ENCODE measurements around the gene OLFM4. TPM values are rescaled to one million over a fixed set of nuclear protein-coding genes. Genes with fewer than 3 reads are reported as not detected.

The OLFM4 gene
- total RNA-seq, 1 experiment from 2014 or later, result not detected

DNA sequence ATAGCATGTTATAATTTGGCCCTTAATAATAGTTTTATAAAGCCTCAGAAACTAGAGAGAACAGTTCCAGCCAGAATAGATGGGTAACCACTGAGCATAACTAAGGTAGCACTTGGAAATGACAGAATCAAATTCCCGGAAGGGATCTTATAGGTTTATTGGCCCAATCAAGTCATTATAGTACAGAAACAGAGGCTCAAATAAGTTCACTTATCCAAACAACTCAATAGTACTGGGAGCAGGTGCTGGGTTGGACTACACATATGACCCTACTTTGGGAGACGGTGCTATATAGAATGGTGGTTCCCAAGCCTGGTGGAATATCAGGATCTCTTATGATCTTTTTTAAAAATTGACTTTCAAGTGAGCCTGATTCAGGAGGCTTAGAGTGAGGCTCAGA lies 32.7 kb upstream of the OLFM4 start:
- H3K4me1 ChIP-seq, result no peaks in the 10 kb centered on the region
- no TSS peak for BruUV-seq (replicated peaks)
- ChIA-PET POLR2A (no interaction called here), CTCF (no interaction called here)
- no peak overlapping the region for H3K4me3 Mint-ChIP-seq (ENCODE audit: unreplicated experiment)
- no peak overlapping the region for H3K4me3 ChIP-seq (ENCODE audit: low read depth, low read length)
- TF ChIP-seq, protein P1, sequence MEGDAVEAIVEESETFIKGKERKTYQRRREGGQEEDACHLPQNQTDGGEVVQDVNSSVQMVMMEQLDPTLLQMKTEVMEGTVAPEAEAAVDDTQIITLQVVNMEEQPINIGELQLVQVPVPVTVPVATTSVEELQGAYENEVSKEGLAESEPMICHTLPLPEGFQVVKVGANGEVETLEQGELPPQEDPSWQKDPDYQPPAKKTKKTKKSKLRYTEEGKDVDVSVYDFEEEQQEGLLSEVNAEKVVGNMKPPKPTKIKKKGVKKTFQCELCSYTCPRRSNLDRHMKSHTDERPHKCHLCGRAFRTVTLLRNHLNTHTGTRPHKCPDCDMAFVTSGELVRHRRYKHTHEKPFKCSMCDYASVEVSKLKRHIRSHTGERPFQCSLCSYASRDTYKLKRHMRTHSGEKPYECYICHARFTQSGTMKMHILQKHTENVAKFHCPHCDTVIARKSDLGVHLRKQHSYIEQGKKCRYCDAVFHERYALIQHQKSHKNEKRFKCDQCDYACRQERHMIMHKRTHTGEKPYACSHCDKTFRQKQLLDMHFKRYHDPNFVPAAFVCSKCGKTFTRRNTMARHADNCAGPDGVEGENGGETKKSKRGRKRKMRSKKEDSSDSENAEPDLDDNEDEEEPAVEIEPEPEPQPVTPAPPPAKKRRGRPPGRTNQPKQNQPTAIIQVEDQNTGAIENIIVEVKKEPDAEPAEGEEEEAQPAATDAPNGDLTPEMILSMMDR (IDR thresholded peaks at IDR 0.05; ENCODE audit: insufficient read depth in 1 of 2, low read depth in 1 of 2, low read length in 1 of 2, severe bottlenecking in 1 of 2, unreplicated experiment in 1 of 2), result no peak
- no peak overlapping the region for H3K27ac Mint-ChIP-seq (ENCODE audit: unreplicated experiment)
- H3K27me3 Mint-ChIP-seq (ENCODE audit: insufficient read depth, unreplicated experiment), result peaks cover 5% of the 10 kb centered on the region
- intact Hi-C loops (cut with micrococcal nuclease; ENCODE audit: unreplicated experiment), result no loop called here
- H3K36me3 Mint-ChIP-seq (ENCODE audit: insufficient read depth, unreplicated experiment), result no peaks in the 10 kb centered on the region
- no peaks in the 10 kb centered on the region for H3K9me3 ChIP-seq
- no peaks in the 10 kb centered on the region for H3K4me1 Mint-ChIP-seq (ENCODE audit: low read depth, unreplicated experiment)
- no peak for DNase-seq
- no peaks in the 10 kb centered on the region for H3K36me3 ChIP-seq (ENCODE audit: control insufficient read depth, insufficient read depth, low read length)
- no peaks in the 10 kb centered on the region; the same call in 1 of the 2 replicates for H3K27me3 ChIP-seq (replicated peaks; ENCODE audit: control insufficient read depth, insufficient read depth, low read length)
- H3K9me3 Mint-ChIP-seq (ENCODE audit: unreplicated experiment), result no peaks in the 10 kb centered on the region

DNA sequence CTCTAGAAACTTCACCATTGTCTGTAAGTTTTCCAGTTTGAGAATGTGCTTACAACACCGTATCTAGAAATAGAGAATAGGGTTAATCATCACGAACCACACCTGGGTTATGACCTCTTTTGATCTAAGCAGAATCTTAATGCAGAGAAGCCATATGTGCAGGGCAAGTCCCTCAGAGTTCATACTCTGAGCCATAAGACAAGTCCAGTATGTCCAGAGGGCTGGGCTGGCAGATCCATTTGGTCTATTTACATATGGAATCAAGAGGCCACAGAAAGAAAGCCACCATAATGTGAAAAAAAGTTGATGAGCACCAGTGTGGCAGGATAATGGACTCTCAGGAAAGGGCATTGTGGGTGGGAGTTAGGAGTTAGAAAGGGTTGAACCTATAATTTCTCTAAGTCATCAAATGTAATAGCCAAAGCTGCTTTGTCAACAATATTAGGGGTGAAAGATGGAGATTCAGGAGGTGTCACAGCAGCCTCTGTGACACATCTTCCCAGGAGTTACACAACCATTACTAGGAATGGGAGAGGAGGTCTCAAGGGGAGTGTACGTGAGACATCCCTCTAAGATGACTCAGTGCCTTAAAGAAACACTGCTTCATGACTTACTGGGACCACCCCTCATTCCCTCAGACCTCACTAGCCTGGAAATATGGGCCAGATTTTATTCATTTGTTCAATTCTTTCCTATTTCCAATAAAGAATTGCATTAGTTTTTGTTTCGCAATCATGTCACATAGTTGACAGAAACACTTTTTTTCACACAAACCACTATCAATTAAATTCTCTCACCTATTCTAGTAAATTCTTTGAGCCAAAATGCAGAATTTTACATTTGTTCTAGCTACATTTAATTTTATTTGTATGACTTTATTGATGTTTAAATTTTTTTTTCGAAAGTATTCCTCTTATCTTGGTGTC lies 30.4 kb upstream of the OLFM4 start:
- DNase-seq, result no peak
- Mint-ChIP-seq H3K27ac (ENCODE audit: unreplicated experiment) (no peak overlapping the region), H3K27me3 (ENCODE audit: insufficient read depth, unreplicated experiment) (peaks cover 13% of the 10 kb centered on the region), H3K4me3 (ENCODE audit: unreplicated experiment) (no peak overlapping the region), H3K9me3 (ENCODE audit: unreplicated experiment) (no peaks in the 10 kb centered on the region), H3K36me3 (ENCODE audit: insufficient read depth, unreplicated experiment) (no peaks in the 10 kb centered on the region), H3K4me1 (ENCODE audit: low read depth, unreplicated experiment) (no peaks in the 10 kb centered on the region)
- Histone ChIP-seq H3K27me3 (replicated peaks; ENCODE audit: control insufficient read depth, insufficient read depth, low read length) (no peaks in the 10 kb centered on the region; the same call in 1 of the 2 replicates), H3K4me1 (no peaks in the 10 kb centered on the region), H3K9me3 (no peaks in the 10 kb centered on the region), H3K36me3 (ENCODE audit: control insufficient read depth, insufficient read depth, low read length) (no peaks in the 10 kb centered on the region), H3K4me3 (ENCODE audit: low read depth, low read length) (no peak overlapping the region)
- intact Hi-C loops (cut with micrococcal nuclease; ENCODE audit: unreplicated experiment), result no loop called here
- ChIA-PET CTCF (no interaction called here), POLR2A (no interaction called here)
- BruUV-seq (replicated peaks), result no TSS peak
- TF ChIP-seq, protein P1 (IDR thresholded peaks at IDR 0.05; ENCODE audit: insufficient read depth in 1 of 2, low read depth in 1 of 2, low read length in 1 of 2, severe bottlenecking in 1 of 2, unreplicated experiment in 1 of 2), result no peak

DNA sequence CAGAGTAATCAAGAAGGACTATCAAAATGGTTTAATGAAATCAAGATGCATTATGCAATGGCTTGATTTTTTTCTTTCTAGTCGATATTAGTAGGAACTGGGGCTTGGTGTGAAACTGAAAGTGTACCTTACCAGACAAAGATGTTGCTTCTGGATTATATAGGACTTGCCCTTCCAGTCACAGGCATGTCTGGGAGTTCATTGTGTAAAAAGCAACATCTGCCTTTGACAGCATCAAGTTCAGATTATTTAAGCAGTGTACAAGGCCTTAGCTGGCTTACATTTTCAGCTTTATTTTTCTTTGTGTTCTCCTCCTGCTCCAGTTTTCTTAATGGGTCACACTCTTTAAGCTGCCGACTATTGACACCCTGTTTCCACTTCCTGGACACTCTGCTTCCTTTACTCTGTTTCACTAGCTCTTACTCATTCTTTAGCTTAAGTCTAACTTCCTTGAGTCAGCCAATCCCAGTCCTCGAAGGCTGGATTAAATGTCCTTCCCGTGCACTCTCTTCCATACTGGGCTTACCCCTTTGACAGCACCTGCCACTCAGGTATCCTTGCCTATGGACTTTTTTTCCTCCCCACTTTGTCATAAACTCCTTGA lies 29.4 kb upstream of the OLFM4 start:
- no peak overlapping the region for H3K27ac Mint-ChIP-seq (ENCODE audit: unreplicated experiment)
- no peak overlapping the region for H3K4me3 Mint-ChIP-seq (ENCODE audit: unreplicated experiment)
- intact Hi-C loops (cut with micrococcal nuclease; ENCODE audit: unreplicated experiment), result no loop called here
- Histone ChIP-seq H3K4me1 (no peaks in the 10 kb centered on the region), H3K36me3 (ENCODE audit: control insufficient read depth, insufficient read depth, low read length) (no peaks in the 10 kb centered on the region), H3K27me3 (replicated peaks; ENCODE audit: control insufficient read depth, insufficient read depth, low read length) (no peaks in the 10 kb centered on the region; the same call in 1 of the 2 replicates), H3K9me3 (no peaks in the 10 kb centered on the region), H3K4me3 (ENCODE audit: low read depth, low read length) (no peak overlapping the region)
- TF ChIP-seq, protein P1 (IDR thresholded peaks at IDR 0.05; ENCODE audit: insufficient read depth in 1 of 2, low read depth in 1 of 2, low read length in 1 of 2, severe bottlenecking in 1 of 2, unreplicated experiment in 1 of 2), result no peak
- POLR2A ChIA-PET, result no interaction called here
- DNase-seq, result no peak
- H3K4me1 Mint-ChIP-seq (ENCODE audit: low read depth, unreplicated experiment), result no peaks in the 10 kb centered on the region
- no peaks in the 10 kb centered on the region for H3K9me3 Mint-ChIP-seq (ENCODE audit: unreplicated experiment)
- BruUV-seq (replicated peaks), result no TSS peak
- H3K27me3 Mint-ChIP-seq (ENCODE audit: insufficient read depth, unreplicated experiment), result peaks cover 13% of the 10 kb centered on the region
- CTCF ChIA-PET, result no interaction called here
- H3K36me3 Mint-ChIP-seq (ENCODE audit: insufficient read depth, unreplicated experiment), result no peaks in the 10 kb centered on the region

Measured in Caco-2 (cell line).